HCT116 (cell line): ENCODE measurements around the gene TSPAN8. TPM values are rescaled to one million over a fixed set of nuclear protein-coding genes. Genes with fewer than 3 reads are reported as not detected.

Experiments
- ATAC-seq: fragments of 200-7000 bp; cut with Tn5 transposase; 2 replicates; pipeline ENCODE4 v1.9.1; 2020; ENCODE audit warnings: mild to moderate bottlenecking, moderate library complexity
- BruUV-seq: library from RNA; stranded (reverse); fragments of 400-500 nt; replicated peaks from 2 replicates; lab custom pipeline; 2021; lab: Mats Ljungman, UMichigan
- CTCF ChIA-PET: fragments of 300-600 bp; sonication (Branson Sonifier 250); formaldehyde crosslinking; loops from one replicate; lab custom pipeline; 2021; ENCODE audit warnings: antibody characterized with exemption; lab: Charles Lee
- POLR2A ChIA-PET: fragments of 300-600, 350-600 bp; sonication (Branson Sonifier 250); formaldehyde crosslinking; loops from one replicate; lab custom pipeline; 2021; ENCODE audit warnings: antibody characterized with exemption; lab: Charles Lee
- RAD21 ChIA-PET, 2 experiments: fragments of 300-600 bp; sonication (Branson Sonifier 250); formaldehyde crosslinking; loops; one replicate each; lab custom pipeline; 2023; ENCODE audit warnings: low total read pairs in 2 of 2; ENCODE audit not compliant: uncharacterized antibody in 2 of 2, unreplicated experiment in 2 of 2, low non-redundant PET in 1 of 2; lab: Charles Lee
- DNase-seq: peaks from one replicate; pipeline ENCODE4 v3.0.0-alpha.2; 2010; ENCODE audit warnings: low read depth, low spot score
- H2AFZ ChIP-seq: fragments of 200-600 bp; shearing (Covaris generic), sonication (generic); 2 replicates; pipeline ENCODE4 v1.6.1; 2017; ENCODE audit warnings: low read depth, mixed run types, mixed read lengths, antibody characterized with exemption, low read length; ENCODE audit not compliant: poor library complexity, severe bottlenecking
- H3K27ac ChIP-seq: 2 replicates; pipeline ENCODE4 v1.5.1; 2012; ENCODE audit warnings: low read depth, low read length
- H3K27me3 ChIP-seq: fragments of 200-600 bp; sonication (generic); 2 replicates; pipeline ENCODE4 v1.6.1; 2016; ENCODE audit warnings: mixed run types, low read length, mixed read lengths; ENCODE audit not compliant: insufficient read depth
- H3K36me3 ChIP-seq, 2 experiments: fragments of 200-500 bp in 1 of 2; fragments of 200-600 bp in 1 of 2; sonication (Bioruptor generic) in 1 of 2; sonication (generic) in 1 of 2; 2 replicates each; pipeline versions ENCODE4 v1.5.1 to v1.6.1; 2014 to 2016; ENCODE audit warnings: low read length in 2 of 2, inconsistent platforms in 1 of 2, mixed read lengths in 1 of 2, mixed run types in 1 of 2; ENCODE audit not compliant: insufficient read depth in 2 of 2, control insufficient read depth in 1 of 2
- H3K4me1 ChIP-seq, 2 experiments: fragments of 200-600 bp in 1 of 2; sonication (generic) in 1 of 2; 2 replicates each; pipeline versions ENCODE4 v1.5.1 to v1.6.1; 2012 to 2017; ENCODE audit warnings: low read length in 2 of 2, inconsistent platforms in 1 of 2, mild to moderate bottlenecking in 1 of 2, mixed read lengths in 1 of 2, mixed run types in 1 of 2, moderate library complexity in 1 of 2; ENCODE audit not compliant: insufficient read depth in 2 of 2, control insufficient read depth in 1 of 2
- H3K4me2 ChIP-seq: fragments of 200-600 bp; sonication (generic); 2 replicates; pipeline ENCODE4 v1.6.1; 2017; ENCODE audit warnings: mixed run types, low read length, mixed read lengths
- H3K4me3 ChIP-seq, 2 experiments: fragments of 200-600 bp in 1 of 2; sonication (generic) in 1 of 2; replicated peaks in 1 of 2; 2 replicates each; pipeline ENCODE4 v1.5.1; 2011 to 2016; ENCODE audit warnings: low read length in 2 of 2, control low read depth in 1 of 2, low read depth in 1 of 2, mild to moderate bottlenecking in 1 of 2, mixed read lengths in 1 of 2, mixed run types in 1 of 2
- H3K79me2 ChIP-seq: fragments of 200-600 bp; sonication (generic); 2 replicates; pipeline ENCODE4 v1.6.1; 2017; ENCODE audit warnings: mild to moderate bottlenecking, mixed run types, low read length, moderate library complexity, mixed read lengths; ENCODE audit not compliant: insufficient read depth
- H3K9ac ChIP-seq: fragments of 200-600 bp; sonication (generic); 2 replicates; pipeline ENCODE4 v1.6.1; 2016; ENCODE audit warnings: low read length, mixed read lengths
- H3K9me2 ChIP-seq: fragments of 200-600 bp; sonication (generic), shearing (Covaris generic); 2 replicates; pipeline ENCODE4 v1.6.1; 2017; ENCODE audit warnings: mixed run types, mild to moderate bottlenecking, moderate library complexity; ENCODE audit not compliant: insufficient read depth
- H3K9me3 ChIP-seq, 2 experiments: fragments of 200-500 bp in 1 of 2; fragments of 200-600 bp in 1 of 2; sonication (Bioruptor generic) in 1 of 2; sonication (generic) in 1 of 2; 2 replicates each; pipeline ENCODE4 v1.6.1; 2014 to 2017; ENCODE audit warnings: low read length in 2 of 2, mixed read lengths in 2 of 2, inconsistent platforms in 1 of 2, low read depth in 1 of 2, mild to moderate bottlenecking in 1 of 2, mixed run types in 1 of 2, moderate library complexity in 1 of 2; ENCODE audit not compliant: control insufficient read depth in 1 of 2, insufficient read depth in 1 of 2
- H4K20me1 ChIP-seq: fragments of 200-600 bp; sonication (generic), shearing (Covaris generic); 2 replicates; pipeline ENCODE4 v1.6.1; 2017; ENCODE audit warnings: mixed run types, mild to moderate bottlenecking, moderate library complexity; ENCODE audit not compliant: insufficient read depth
- CBX3 ChIP-seq: IDR thresholded peaks from 2 replicates; pipeline ENCODE4 v1.6.1; 2012; ENCODE audit warnings: low read depth
- CEBPB ChIP-seq: IDR thresholded peaks from 2 replicates; pipeline ENCODE4 v1.6.1; 2012; ENCODE audit warnings: low read depth
- CTCF ChIP-seq, 3 experiments: fragments of 200-600 bp in 1 of 3; sonication (generic) in 1 of 3; IDR thresholded peaks in 2 of 3; conservative IDR thresholded peaks in 1 of 3; 2 replicates each; pipeline ENCODE4 v1.5.1; 2012 to 2017; ENCODE audit warnings: low read depth in 2 of 3, low read length in 2 of 3, antibody characterized with exemption in 1 of 3, borderline replicate concordance in 1 of 3, control low read depth in 1 of 3, mild to moderate bottlenecking in 1 of 3, mixed read lengths in 1 of 3, mixed run types in 1 of 3, moderate library complexity in 1 of 3; ENCODE audit not compliant: insufficient read depth in 1 of 3
- FOSL1 ChIP-seq: IDR thresholded peaks from 2 replicates; pipeline ENCODE4 v1.6.1; 2012; ENCODE audit warnings: low read depth
- JUND ChIP-seq: IDR thresholded peaks from 2 replicates; pipeline ENCODE4 v1.6.1; 2012
- POLR2AphosphoS5 ChIP-seq: IDR thresholded peaks from 2 replicates; pipeline ENCODE4 v1.6.1; 2011; ENCODE audit warnings: mild to moderate bottlenecking, low read depth, low read length, moderate library complexity
- REST ChIP-seq: IDR thresholded peaks from 2 replicates; pipeline ENCODE4 v1.6.1; 2012; ENCODE audit warnings: low read depth
- SIN3A ChIP-seq: IDR thresholded peaks from 2 replicates; pipeline ENCODE4 v1.6.1; 2012; ENCODE audit warnings: low read depth
- SP1 ChIP-seq: IDR thresholded peaks from 2 replicates; pipeline ENCODE4 v1.6.1; 2012; ENCODE audit warnings: low read depth
- SRF ChIP-seq: IDR thresholded peaks from 2 replicates; pipeline ENCODE4 v1.6.1; 2012; ENCODE audit warnings: low read depth
- ZNF274 ChIP-seq: fragments of 200-500 bp; sonication (Bioruptor generic); IDR thresholded peaks from 2 replicates; pipeline ENCODE4 v1.6.1; 2014; ENCODE audit warnings: mild to moderate bottlenecking, low read depth, low read length, inconsistent platforms
- intact Hi-C: fragments of 100-400 bp; cut with micrococcal nuclease; formaldehyde crosslinking; loops from 2 replicates; pipeline ENCODE4 v1.10.0; 2022
- total RNA-seq: library from RNA; stranded (reverse); gene quantifications from one replicate; pipeline ENCODE4 v1.2.1, GENCODE V29; 2021; ENCODE audit not compliant: unreplicated experiment
- TF ChIP-seq, protein P1 (sequence below): IDR thresholded peaks from 2 replicates; pipeline ENCODE4 v1.6.1; 2012

Gene TSPAN8
- total RNA-seq, 1 experiment from 2014 or later, result 0.76 TPM

GRCh38 chr12:71190822-71191221 lies 33.0 kb upstream of the TSPAN8 start:
- Histone ChIP-seq H3K9me2 (no peaks in the 10 kb centered on the region), H3K27me3 (no peaks in the 10 kb centered on the region), H3K27ac (no peak overlapping the region), H3K9ac (no peak overlapping the region), H3K4me2 (no peak overlapping the region), H2AFZ (no peak overlapping the region), H3K4me3 (no peak overlapping the region), H4K20me1 (no peaks in the 10 kb centered on the region), H3K36me3 (no peaks in the 10 kb centered on the region), H3K4me1 (no peaks in the 10 kb centered on the region), H3K79me2 (no peaks in the 10 kb centered on the region)
- CTCF ChIA-PET, result no interaction called here
- RAD21 ChIA-PET, result no interaction called here
- no TSS peak for BruUV-seq
- DNase-seq, result no peak
- intact Hi-C loops, result no loop called here
- no peak for ATAC-seq
- TF ChIP-seq SIN3A, result no peak
- no peak for TF ChIP-seq POLR2AphosphoS5
- TF ChIP-seq, protein P1, sequence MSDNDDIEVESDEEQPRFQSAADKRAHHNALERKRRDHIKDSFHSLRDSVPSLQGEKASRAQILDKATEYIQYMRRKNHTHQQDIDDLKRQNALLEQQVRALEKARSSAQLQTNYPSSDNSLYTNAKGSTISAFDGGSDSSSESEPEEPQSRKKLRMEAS, result no peak
- no peak for TF ChIP-seq SRF
- TF ChIP-seq CEBPB, result no peak
- no peak for TF ChIP-seq CBX3
- TF ChIP-seq CTCF (IDR thresholded peaks at IDR 0.05 in 2 of 3, conservative IDR thresholded peaks at IDR 0.05 in 1 of 3; ENCODE audit: borderline replicate concordance in 1 of 3, insufficient read depth in 1 of 3, low read depth in 2 of 3, low read length in 2 of 3), result no peak
- TF ChIP-seq JUND, result no peak
- TF ChIP-seq FOSL1, result no peak
- no peak for TF ChIP-seq SP1
- no peak for TF ChIP-seq ZNF274
- TF ChIP-seq REST, result no peak
- TF ChIP-seq, all 23 proteins: peak for 0
- no peaks in the 10 kb centered on the region for H3K9me3 ChIP-seq
- POLR2A ChIA-PET, result no interaction called here
